Ectodermal cell (in vitro differentiated cells): ENCODE measurements around the gene MSH5.

Source experiments
- H3K27ac ChIP-seq: 2 replicates; pipeline ENCODE4 v1.7.0; 2013; ENCODE audit warnings: mild to moderate bottlenecking, low read depth, low read length; ENCODE audit not compliant: insufficient read depth, poor library complexity, severe bottlenecking
- H3K27me3 ChIP-seq: 2 replicates; pipeline ENCODE4 v1.7.0; 2013; ENCODE audit warnings: mild to moderate bottlenecking, low read length; ENCODE audit not compliant: insufficient read depth, control insufficient read depth, poor library complexity, severe bottlenecking
- H3K36me3 ChIP-seq: one replicate; pipeline ENCODE4 v1.7.0; 2013; ENCODE audit warnings: low read length; ENCODE audit not compliant: control insufficient read depth, insufficient read depth
- H3K4me1 ChIP-seq: one replicate; pipeline ENCODE4 v1.7.0; 2013; ENCODE audit warnings: low read length; ENCODE audit not compliant: control insufficient read depth, insufficient read depth
- H3K4me3 ChIP-seq: 2 replicates; pipeline ENCODE4 v1.7.0; 2013; ENCODE audit warnings: low read depth, low read length, control low read depth; ENCODE audit not compliant: insufficient read depth
- H3K9me3 ChIP-seq: 2 replicates; pipeline ENCODE4 v1.7.0; 2013; ENCODE audit warnings: mild to moderate bottlenecking, low read length, moderate library complexity; ENCODE audit not compliant: control insufficient read depth
- WGBS, 2 experiments: methylation state at CpG; one replicate each; pipeline ENCODE4 v1.1.7; 2013; ENCODE audit warnings: missing lambda C conversion rate in 2 of 2; 5-methylcytosine and 5-hydroxymethylcytosine counted together

Gene MSH5

DNA sequence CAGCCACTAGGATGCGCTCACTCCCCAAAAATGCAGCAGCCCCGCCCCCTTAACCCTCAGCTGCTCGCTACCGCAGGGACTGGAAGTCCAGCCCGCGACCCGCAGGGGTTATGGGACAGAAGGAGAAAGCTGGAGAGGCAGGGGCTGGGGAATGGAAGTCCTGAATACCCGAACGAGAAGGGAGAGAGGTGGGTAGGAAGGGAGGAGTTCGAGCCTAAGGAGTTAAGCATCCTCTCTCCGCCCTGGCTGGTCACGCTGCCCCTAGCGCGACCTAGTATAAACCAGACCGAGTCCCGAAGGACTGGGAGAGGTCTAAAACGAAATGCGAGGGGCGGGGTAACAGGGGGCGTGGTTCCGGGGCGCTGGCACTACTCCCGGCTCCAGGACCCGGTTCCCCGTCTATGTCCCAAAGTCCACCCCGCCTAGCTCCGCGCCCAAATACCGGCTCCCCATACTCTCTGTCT lies 10.3 kb upstream of the MSH5 start:
- Histone ChIP-seq H3K4me1 (peaks cover 6% of the 10 kb centered on the region), H3K36me3 (peaks cover 49% of the 10 kb centered on the region)
- WGBS, 2 experiments, result 0% methylated on average over 29 of the region's 29 CpGs

DNA sequence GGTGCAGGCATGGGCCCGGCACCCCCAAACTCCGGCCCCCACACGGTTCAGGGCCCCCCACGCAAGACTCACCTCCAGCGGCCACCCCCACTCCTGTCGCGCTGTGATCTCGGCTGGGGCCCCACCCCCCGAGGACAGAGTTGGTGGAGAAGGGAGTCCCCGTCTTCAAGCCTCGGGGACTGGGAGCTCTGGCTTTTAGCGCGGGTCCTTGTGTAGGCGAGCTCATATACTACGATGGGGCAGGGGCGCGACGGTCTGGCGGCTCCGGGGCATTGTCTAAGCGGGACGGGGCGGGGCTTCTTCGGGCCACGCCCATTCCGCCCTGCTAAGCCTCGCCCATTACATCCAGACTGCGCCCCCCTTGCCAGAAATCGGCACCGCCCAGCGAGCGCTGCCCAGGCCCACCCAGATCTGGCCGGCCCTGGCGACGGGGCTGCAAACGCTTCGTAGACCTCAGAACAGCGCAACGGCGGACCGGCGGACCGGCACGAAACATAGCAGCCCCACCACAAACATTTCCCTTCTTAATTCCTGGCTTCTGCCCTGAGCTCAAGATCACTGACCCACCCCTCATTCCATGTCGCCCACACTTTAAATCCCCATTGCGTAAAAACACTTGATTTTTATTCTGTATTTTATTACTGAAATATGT lies 9.7 kb upstream of the MSH5 start:
- WGBS, 2 experiments, result 3 to 4% methylated on average over 46 of the region's 46 CpGs
- H3K4me3 ChIP-seq, result peak overlapping the region; percentile 93
- peaks cover 8% of the 10 kb centered on the region for H3K4me1 ChIP-seq
- H3K36me3 ChIP-seq, result peaks cover 49% of the 10 kb centered on the region
- peak overlapping the region; percentile 86 for H3K27ac ChIP-seq
- no peaks in the 10 kb centered on the region for H3K27me3 ChIP-seq
- no peaks in the 10 kb centered on the region for H3K9me3 ChIP-seq

More for the DNA sequence above, 10.3 kb upstream of the MSH5 start:
- no peaks in the 10 kb centered on the region for H3K27me3 ChIP-seq
- no peaks in the 10 kb centered on the region for H3K9me3 ChIP-seq
- H3K4me3 ChIP-seq, result peak overlapping the region; percentile 93
- peak overlapping the region; percentile 86 for H3K27ac ChIP-seq

DNA sequence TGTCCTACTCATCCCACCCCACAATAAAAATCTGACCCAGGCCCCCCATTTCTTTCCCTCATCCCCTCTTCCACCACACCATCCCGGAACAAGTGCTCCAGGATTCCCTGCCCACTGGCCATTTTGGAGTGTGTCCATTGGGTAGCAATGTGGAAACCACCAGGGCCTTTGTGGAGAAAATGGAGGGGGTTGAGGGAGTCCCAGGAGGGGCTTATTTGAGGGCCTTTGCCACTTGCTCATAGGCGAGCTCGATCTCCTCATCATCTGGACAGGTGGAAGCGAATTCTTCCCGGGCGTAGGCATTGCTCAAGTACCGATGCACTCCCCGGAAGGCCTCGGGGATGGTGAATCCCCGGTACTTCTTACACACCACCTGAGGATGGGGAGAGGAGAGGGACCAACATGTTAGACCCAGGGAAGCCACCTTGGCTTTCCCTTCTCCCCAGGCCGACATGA lies 9.1 kb upstream of the MSH5 start:
- no peak overlapping the region for H3K27ac ChIP-seq
- 90% methylated on average over 11 of the region's 11 CpGs for WGBS, 2 experiments
- no peaks in the 10 kb centered on the region for H3K27me3 ChIP-seq
- peaks cover 8% of the 10 kb centered on the region for H3K4me1 ChIP-seq
- no peak overlapping the region for H3K4me3 ChIP-seq
- H3K9me3 ChIP-seq, result no peaks in the 10 kb centered on the region
- H3K36me3 ChIP-seq, result peaks cover 48% of the 10 kb centered on the region

DNA sequence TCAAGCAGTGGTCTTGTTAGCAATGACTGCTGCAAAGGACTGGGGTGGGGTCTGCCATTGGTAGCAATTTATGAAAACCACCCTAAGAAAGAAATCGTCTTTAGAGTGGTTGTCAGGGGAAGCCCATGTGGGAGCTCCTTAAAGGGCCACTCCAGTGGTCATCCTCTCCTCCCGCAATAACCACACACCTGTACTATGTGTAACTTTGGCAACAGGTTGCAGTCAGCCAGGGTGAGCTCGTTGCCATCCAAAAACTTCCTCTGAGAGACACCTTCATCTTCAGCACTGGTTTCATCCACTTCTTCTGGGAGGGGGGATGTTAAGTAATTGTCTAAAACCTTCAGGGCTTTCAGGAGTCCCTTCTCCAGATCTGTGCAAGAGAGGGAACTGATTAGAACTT lies 7.8 kb upstream of the MSH5 start:
- no peak overlapping the region for H3K4me3 ChIP-seq
- WGBS, 2 experiments, result 84 to 88% methylated on average over 3 of the region's 3 CpGs
- H3K4me1 ChIP-seq, result peaks cover 14% of the 10 kb centered on the region
- no peak overlapping the region for H3K27ac ChIP-seq
- no peaks in the 10 kb centered on the region for H3K9me3 ChIP-seq
- H3K27me3 ChIP-seq, result no peaks in the 10 kb centered on the region
- H3K36me3 ChIP-seq, result peaks cover 35% of the 10 kb centered on the region

DNA sequence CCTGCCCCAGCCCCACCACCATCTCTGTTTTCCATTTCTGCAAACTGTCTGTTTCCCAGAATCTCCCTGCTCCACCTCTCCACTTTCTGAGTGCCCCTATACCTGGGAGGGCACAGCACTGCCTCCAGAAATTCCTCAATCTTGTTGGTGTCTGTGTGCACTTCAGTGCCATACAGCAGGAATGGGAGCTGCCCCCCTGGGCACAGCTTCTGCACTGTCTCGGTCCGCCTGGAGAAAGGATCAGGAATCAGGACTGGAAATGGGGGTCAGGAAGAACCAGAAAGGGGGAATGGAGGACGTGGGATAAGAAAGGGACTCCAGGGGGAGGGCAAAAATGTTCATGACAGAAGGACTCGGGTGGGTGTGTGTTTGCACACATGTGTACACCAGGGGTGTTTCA lies 6.1 kb upstream of the MSH5 start:
- Histone ChIP-seq H3K27me3 (no peaks in the 10 kb centered on the region), H3K4me3 (no peak overlapping the region), H3K36me3 (peaks cover 25% of the 10 kb centered on the region), H3K4me1 (peaks cover 29% of the 10 kb centered on the region), H3K27ac (no peak overlapping the region), H3K9me3 (no peaks in the 10 kb centered on the region)
- 94% methylated on average over 4 of the region's 4 CpGs for WGBS, 2 experiments

DNA sequence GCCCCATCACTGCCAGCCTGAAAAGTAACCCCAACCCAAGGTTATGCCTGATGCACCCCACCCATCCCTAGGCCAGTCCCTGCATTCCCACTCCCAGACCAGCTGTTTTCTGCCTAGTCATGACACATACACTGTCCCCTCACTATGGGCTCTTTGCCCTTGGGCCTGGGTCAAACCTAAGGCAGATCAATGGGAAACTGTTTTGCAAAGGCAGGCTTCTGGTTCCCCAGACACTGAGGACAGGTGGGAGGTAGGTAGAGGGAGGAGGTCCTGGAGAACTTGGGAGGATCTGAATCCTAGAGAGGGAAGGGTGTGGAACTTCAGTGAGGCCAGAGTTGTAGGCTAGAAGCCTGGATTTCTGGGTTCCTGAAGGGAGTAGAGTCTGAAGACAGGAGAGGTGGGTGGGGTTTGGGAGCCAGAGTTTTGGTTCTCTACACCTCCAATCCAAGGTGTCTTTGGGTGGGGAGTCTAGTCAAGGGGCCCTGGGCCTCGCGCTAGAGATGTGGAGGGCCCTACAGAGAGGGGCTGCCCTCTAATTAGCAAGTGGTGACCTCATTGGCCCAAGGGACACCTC lies 5.5 kb upstream of the MSH5 start:
- WGBS, 2 experiments, result 16 to 18% methylated on average over 2 of the region's 2 CpGs
- H3K9me3 ChIP-seq, result no peaks in the 10 kb centered on the region
- H3K27ac ChIP-seq, result no peak overlapping the region
- no peaks in the 10 kb centered on the region for H3K27me3 ChIP-seq
- H3K4me3 ChIP-seq, result peak overlapping the region; percentile 68
- peaks cover 34% of the 10 kb centered on the region for H3K4me1 ChIP-seq
- H3K36me3 ChIP-seq, result peaks cover 25% of the 10 kb centered on the region

DNA sequence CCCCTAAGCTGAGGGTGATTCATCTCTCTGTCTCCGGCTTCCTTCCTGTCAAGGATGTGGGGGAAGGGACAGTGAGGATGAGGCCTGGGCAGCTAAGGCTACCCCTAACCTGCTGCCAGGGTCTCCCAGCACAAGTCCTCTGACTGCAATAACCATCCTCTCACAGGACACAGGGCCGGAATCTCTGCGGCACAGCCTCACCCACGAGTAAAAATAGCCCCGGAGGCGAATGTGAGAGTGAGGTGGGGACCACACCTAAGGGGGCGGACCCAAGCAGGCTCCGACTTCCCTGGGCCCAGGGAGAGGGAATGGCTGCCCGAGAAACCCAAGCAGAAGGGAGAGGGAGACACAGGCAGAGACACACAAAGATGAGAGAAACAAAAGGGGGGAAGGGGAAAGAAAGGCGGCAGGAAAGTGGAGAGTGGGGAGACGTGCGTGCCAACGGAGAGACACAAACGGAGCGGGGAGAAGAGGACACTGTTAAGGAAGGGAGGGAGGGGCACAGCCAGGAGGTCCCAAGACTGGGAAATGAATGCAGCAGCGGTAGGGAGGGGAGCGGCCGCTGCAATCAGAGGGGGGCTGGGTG lies 4.9 kb upstream of the MSH5 start:
- Histone ChIP-seq H3K4me1 (peaks cover 34% of the 10 kb centered on the region), H3K27me3 (no peaks in the 10 kb centered on the region), H3K9me3 (no peaks in the 10 kb centered on the region), H3K27ac (no peak overlapping the region), H3K4me3 (peak overlapping the region; percentile 68), H3K36me3 (peaks cover 25% of the 10 kb centered on the region)
- 2% methylated on average over 18 of the region's 18 CpGs for WGBS, 2 experiments

DNA sequence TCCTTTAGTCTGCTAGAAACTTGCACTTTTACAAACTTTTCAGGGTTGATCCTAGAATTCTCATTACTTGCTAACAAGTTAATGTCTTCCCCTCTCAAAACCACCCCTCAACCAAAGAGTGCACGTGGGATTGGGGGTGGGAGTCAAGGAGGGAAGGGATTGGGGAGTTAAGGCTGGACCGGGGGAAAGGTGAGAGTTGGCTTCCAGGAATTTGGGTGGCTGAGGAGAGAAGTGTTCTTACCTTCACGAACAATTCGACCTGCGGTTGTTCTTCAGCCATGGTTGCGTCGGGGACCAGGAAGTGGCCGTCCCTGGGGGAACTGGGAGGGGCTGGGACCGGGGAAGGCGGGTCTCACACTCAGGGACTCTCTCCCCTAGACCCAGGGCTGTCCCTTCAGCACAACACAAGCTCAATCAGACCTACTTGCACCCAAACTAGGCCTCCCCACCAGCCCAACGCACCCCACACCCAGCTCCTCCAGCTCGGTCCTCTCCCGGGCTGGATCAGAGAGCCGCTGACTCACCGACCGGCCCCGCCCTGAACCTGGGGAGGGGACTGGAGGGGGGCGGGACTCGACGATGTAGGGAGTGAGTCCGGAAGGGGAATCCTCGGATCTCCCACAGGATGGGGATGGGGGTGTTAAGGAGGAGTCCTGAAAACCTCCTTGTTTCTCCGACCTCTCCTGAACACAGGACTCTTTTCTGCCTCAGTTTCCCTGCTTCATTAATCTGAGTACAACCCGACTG lies 3.6 kb upstream of the MSH5 start, which contains the start of gene CLIC1:
Gene CLIC1, minus strand, starts transcription at position 510 of the 747 bp plus-strand sequence. Its CDS starts 230 bp downstream, at position 280.
- Histone ChIP-seq H3K9me3 (no peaks in the 10 kb centered on the region), H3K27me3 (no peaks in the 10 kb centered on the region), H3K4me1 (peaks cover 34% of the 10 kb centered on the region), H3K27ac (peak within 1 kb of the TSS; percentile 91), H3K4me3 (peak within 1 kb of the TSS; percentile 68), H3K36me3 (peaks cover 25% of the 10 kb centered on the region)
- 0 to 1% methylated on average over 24 of the region's 24 CpGs for WGBS, 2 experiments

DNA sequence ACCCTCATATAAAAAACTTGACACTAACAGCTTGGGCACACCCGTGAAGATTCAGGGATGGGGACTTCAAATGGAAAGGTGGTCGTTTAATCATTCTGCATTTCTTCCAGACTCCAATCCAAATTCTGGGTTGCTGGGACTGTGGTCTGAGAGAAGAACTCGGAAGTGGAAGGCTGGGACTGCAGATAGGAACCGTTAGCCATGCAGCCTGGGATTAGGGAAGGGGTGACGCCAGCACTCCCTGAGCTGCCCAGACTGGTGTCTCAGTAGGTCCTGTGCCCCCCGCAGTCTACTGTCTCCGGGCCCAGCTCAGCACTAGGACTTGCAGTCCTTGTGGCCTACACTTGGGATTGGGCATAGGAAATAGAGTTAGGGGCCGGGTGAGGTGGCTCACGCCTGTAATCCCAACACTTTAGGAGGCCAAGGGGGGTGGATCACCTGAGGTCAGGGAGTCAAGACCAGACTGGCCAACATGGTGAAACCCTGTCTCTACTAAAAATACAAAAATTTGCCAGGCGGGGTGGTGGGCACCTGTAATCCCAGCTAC lies 3.0 kb upstream of the MSH5 start:
- Histone ChIP-seq H3K27ac (peak overlapping the region; percentile 91), H3K4me1 (peaks cover 34% of the 10 kb centered on the region), H3K36me3 (peaks cover 20% of the 10 kb centered on the region), H3K27me3 (no peaks in the 10 kb centered on the region), H3K9me3 (no peaks in the 10 kb centered on the region), H3K4me3 (peak overlapping the region; percentile 68)
- WGBS, 2 experiments, result 38 to 41% methylated on average over 10 of the region's 10 CpGs
